GM23248 (cell line): ENCODE measurements around the gene NAT9.

Experiments used
- EZH2 ChIP-seq: fragments of 200-600 bp; sonication (generic); IDR thresholded peaks from 2 replicates; pipeline ENCODE4 v1.6.1; 2018; ENCODE audit warnings: antibody characterized with exemption, mild to moderate bottlenecking; ENCODE audit not compliant: insufficient read depth, poor library complexity, severe bottlenecking
- EZH2phosphoT487 ChIP-seq: fragments of 200-600 bp; sonication (generic); IDR thresholded peaks from 2 replicates; pipeline ENCODE4 v1.6.1; 2018; ENCODE audit warnings: antibody characterized with exemption, moderate library complexity, mild to moderate bottlenecking, low read depth; ENCODE audit not compliant: insufficient read depth

GRCh38 chr17:74810699-74811485 lies 34.7 kb upstream of the NAT9 start:
- TF ChIP-seq EZH2phosphoT487 = no peak
- no peak for TF ChIP-seq EZH2
